Uterus (tissue), 2 donors: ENCODE results near the gene GRIA1.

ENCODE experiments used
- CTCF ChIP-seq, 4 experiments: fragments of 200-600 bp in 2 of 4; fragments of 450-650 bp in 2 of 4; sonication (generic) in 2 of 4; IDR thresholded peaks; one replicate each; pipeline ENCODE4 v1.5.1; 2016 to 2019; ENCODE audit warnings: antibody characterized with exemption in 4 of 4, mild to moderate bottlenecking in 2 of 4, moderate library complexity in 1 of 4
- POLR2A ChIP-seq, 2 donors: fragments of 450-650 bp; IDR thresholded peaks; one replicate each; pipeline ENCODE4 v1.6.1; 2016; ENCODE audit warnings: antibody characterized with exemption in 2 of 2, mild to moderate bottlenecking in 1 of 2, moderate library complexity in 1 of 2

- TF ChIP-seq CTCF (IDR thresholded peaks at IDR 0.05) (no peak), POLR2A (IDR thresholded peaks at IDR 0.05) (no peak)
Observed at GRCh38 chr5:153594785-153595184, 104.3 kb downstream of the GRIA1 start.
